Esophagus squamous epithelium (tissue), 4 donors: Measurements from ENCODE around the gene TWIST2.

Experiments
- CTCF ChIP-seq, 6 experiments: fragments of 450-650 bp in 4 of 6; fragments of 200-600 bp in 2 of 6; sonication (generic) in 2 of 6; IDR thresholded peaks; one replicate each; pipeline ENCODE4 v1.5.1; 2016 to 2019; ENCODE audit warnings: antibody characterized with exemption in 6 of 6, mild to moderate bottlenecking in 4 of 6, moderate library complexity in 4 of 6
- POLR2A ChIP-seq, 4 donors: fragments of 450-650 bp; IDR thresholded peaks; one replicate each; pipeline ENCODE4 v1.6.1; 2017; ENCODE audit warnings: antibody characterized with exemption in 4 of 4, mild to moderate bottlenecking in 4 of 4, moderate library complexity in 3 of 4

DNA sequence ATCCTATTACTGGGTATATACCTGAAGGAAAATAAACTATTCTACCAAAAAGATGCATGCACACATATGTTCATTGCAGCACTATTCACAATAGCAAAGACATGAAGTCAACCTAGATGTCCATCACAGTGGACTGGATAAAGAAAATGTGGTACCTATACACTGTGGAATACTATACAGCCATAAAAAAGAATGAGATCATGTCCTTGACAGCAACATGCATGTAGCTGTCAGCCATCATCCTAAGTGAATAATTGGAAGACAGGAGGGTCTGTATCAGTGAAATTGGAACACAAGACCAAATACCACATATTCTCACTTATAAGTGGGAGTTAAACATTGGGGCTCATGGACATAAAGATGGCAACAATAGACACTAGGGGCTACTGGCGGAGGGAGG, 27.7 kb upstream of the TWIST2 start:
- no peak for TF ChIP-seq POLR2A (IDR thresholded peaks at IDR 0.05)
- TF ChIP-seq CTCF (IDR thresholded peaks at IDR 0.05): no peak
